Bone marrow (tissue), 2 donors: ENCODE measurements around the gene MEI1.
"Not testable (repeated sequence)": the region's sequence is repeated elsewhere in the genome, so short reads cannot be mapped to it uniquely, and the experiment has no call there.

Experiments used
- DNase-seq, 2 donors: peaks; one replicate each; lab custom pipeline; 2025; lab: John Stamatoyannopoulos, UW

MEI1 gene, protein sequence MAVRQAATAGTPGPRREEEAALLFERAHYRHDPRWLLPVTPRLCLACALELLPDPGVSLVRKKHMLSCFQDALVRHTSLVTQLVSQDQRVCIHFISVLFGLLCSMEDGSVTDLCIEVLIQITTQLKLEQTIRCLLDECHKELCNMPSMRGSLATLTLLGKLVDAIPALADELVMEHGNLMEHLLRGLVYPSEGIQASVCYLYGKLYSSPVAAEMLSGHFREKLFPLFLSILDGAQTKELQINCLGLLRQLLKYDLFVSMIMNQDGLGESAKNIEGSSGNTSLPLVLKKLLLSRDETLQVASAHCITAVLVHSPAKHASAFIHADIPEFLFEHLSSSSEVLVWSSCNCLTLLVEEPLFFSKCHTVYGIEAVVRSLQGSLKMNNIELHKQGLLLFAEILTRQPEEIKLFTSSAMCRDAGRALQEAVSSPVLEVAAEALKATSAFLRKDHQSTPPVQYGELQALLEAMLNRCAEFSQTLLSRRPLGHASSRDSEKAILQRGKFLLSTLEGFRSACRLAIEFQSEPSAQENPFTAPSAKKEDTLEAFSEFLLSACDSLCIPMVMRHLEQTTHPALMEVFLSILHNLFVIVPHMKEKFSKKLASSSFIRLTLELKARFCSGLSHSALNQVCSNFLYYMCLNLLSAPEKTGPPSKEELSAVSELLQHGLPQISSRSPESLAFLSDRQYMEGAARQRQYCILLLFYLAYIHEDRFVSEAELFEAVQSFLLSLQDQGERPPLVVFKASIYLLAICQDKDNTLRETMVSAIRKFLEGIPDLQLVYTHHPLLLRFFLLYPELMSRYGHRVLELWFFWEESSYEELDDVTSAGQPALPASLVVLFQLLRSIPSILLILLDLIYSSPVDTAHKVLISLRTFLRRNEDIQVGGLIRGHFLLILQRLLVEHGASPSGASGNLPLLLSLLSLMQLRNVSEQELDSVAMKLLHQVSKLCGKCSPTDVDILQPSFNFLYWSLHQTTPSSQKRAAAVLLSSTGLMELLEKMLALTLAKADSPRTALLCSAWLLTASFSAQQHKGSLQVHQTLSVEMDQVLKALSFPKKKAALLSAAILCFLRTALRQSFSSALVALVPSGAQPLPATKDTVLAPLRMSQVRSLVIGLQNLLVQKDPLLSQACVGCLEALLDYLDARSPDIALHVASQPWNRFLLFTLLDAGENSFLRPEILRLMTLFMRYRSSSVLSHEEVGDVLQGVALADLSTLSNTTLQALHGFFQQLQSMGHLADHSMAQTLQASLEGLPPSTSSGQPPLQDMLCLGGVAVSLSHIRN

DNA sequence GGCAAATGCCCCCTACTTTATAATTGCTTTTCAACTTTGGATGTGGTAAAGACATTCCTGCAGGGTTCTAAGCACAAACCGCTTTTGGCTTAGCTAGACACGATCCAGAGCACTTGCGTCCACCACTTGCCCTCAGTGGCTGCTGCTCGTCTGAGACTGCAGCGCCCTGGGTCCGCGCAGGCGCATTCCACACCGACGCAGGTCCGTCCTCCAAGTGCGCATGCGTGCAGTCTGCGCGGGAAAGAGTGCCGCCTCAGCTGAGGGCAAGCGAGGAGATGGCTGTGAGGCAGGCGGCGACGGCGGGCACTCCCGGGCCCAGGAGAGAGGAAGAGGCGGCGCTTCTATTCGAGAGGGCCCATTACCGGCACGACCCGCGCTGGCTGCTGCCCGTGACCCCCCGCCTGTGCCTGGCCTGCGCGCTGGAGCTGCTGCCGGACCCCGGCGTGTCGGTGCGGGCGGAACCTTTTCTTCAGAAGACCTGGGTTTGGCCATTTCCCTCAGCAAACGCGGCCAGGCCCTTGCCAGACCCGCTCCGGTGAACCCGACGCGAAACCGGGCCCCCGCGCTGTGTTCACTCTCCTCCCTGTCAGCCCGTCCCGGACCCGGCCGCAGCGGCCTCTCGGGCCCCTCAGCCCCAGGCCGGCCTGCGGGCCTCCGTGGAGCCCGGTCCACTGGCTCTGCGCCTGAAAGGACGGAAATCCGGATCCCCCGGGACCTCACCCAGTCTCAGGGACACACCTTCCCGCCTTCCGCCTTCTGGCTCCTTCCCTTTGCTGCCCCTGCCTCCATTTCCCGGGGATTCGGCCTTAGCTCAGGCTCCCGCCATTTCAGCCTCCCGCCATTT is at the start of gene MEI1:
Gene MEI1 (plus strand): TSS at position 240 of the 844 bp plus-strand sequence. CDS start 36 bp downstream, at position 276.
- peak in 1 of 2 donors; percentile 18 for DNase-seq

DNA sequence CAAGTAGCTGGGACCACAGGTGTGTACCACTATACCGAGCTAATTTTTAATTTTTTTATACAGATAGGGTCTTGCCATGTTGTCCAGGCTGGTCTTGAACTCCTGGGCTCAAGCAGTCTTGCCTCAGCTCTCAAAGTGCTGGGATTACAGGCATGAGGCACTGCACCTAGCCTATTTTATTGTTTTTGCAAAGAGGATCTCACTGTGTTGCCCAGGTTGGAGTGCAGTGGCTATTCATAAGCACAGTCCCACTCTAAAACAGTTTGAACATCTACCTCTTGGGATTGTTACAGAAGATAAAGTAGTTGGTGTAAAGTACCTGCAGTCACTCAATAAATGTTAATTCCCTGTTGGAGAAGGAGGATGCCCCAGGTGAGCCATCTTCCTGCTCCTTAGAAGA is 49.1 kb upstream of the MEI1 start:
- DNase-seq, result no peak

DNA sequence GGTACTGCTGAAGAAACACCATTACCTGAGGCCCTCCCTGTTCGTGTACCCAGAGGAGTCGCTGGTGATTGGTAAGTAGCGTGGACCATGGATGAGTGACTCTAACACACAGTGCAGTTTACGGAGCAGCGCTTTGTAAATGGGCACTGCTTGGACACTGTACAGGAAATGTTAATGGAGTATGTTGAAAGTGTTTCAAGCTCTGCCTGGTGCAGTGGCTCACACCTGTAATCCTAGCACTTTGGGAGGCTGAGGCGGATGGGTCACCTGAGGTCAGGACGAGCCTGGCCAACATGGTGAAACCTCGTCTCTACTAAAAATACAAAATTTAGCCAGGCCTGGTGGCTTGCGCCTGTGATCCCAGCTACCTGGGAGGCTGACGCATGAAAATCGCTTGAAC is 48.5 kb upstream of the MEI1 start:
- no peak for DNase-seq

DNA sequence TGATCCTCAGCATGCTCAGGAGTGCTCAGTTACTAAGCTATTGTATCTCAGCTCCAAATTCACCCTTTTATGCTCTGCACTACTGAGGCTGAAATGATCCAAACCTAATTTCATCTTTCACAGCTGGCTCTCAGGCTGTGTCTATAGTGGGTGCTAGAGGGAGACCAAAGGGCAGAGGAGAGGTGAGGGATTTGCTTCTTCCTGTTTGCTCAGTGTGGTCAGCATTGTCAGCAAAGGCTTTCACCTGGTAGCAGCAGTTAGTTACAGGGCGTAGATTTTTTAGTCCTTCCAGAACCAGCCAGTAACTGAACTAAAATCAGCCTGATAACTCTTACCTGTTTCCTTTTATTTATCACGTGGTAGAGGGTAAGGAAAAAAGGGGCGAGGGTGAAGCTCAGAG is 45.0 kb upstream of the MEI1 start:
- DNase-seq, result no peak

DNA sequence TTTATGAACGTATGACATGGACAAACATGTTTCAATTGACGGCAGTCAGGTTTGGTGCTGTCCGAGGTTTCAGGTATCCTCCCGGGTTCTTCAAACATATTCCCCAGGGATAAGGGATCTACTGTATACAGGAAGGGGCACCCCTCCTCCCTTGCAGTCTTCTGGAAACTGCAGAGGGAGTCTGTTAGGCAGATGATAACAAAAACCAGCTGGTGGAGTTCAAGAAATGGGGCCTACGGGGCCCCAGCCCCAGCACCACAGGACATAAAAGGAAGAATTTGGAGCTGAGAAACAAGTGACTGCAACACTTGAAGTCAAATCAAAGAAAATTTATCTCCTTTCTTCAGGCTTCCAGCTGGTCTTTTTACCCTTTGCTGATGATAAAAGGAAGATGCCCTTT is 42.7 kb upstream of the MEI1 start:
- no peak for DNase-seq

DNA sequence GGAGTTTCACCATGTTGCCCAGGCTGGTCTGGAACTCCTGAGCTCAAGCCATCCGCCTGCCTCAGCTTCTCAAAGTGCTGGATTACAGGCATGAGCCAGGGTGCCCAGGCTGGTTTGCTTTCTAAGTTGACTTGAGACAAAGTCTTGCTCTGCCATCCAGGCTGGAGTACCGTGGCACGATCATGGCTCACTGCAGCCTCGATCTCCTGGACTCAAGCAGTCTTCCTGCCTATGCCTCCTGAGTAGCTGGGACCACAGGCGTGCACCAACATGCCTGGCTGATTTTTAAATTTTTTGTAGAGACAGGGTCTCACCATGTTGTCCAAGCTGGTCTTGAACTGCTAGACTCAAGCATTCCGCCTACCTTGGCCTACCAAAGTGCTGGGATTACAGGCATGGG is 41.6 kb upstream of the MEI1 start:
- no peak for DNase-seq

DNA sequence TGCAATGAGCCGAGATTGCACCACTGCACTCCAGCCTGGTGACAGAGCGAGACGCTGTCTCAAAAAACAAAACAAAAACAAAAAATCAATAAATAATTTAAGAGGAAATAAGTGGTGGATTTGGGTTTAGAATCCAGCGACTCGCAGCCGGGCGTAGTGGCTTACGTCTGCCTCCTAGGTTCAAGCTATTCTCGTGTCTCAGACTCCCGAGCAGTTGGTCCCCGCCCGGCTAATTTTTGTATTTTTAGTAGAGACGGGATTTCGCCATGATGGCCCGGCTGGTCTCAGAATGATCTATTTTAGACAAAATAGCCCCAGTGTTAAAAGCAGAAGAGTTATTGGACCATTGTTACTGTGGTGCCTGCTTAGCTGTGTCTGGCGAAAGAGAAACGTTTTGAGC is 40.4 kb upstream of the MEI1 start:
- no peak for DNase-seq

DNA sequence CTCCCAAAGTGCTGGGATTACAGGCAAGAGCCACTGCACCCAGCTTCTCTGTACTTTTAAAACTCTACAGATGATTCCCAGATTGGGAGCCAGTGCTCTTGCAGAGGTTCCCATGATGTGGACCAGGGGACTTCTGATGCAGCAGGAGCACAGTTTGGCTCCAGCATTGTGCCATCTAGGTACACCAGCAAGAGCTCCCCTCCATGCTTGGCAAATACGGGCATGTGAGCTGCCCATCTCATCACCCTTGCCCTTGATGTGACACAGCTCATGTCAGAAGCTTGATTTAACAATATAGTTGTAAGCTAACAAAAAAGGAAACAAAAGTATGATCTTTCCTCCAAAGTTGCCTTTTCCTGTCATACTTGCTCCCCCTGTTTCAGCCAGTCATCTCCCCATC is 39.4 kb upstream of the MEI1 start:
- DNase-seq, result no peak

DNA sequence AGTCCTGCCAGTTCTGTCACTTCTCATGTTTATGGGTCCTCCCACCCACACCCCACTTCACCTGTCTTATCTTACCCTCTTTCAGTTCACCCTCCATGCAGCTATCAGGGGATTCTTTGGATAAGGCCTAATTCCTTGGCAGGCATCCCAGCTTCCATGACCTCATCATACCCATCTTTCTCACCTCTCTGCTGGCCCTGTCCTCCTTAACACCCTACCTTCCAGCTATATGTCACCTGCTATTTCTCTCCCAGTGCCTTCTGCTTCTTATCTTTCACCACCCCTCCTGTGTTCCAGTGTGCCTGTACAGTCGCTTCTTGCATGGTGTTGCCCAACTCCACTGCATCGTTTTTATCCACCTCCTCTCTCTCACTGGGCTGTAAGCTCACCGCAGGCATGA is 38.9 kb upstream of the MEI1 start:
- DNase-seq, result no peak

DNA sequence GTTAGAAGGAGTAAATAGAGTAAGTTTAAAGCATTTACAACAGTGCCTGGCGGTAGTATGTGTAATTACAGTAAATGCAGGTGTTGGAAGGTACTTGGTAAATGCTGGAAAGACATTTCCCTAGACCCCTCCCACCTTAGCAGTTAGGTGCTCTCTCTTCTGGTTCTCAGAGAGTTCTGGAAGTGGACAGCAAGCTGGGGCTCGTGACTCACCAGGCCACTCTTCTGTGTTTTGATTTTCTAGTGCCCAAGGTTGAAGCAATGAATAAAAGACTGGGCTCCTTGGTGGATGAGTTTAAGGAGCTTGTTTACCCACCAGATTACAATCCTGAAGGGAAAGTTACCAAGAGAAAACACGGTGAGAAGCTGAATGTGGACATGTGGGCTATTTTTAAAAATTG is 38.2 kb upstream of the MEI1 start:
- DNase-seq, result no peak

DNA sequence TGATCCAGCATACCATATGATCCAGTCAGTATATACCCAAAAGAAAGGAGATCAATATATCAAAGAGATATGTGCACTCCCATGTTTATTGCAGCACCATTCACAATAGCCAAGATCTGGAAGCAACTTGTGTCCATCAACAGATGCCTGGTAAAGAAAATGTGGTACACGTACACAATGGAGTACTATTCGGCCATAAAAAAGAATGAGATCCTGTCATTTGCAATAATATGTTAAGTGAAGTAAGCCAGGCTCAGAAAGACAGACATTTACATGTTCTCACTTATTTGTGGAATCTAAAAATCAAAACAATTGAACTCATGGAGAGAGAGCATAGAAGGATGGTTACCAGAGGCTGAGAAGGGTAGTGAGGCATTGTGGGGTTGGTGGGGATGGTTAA is 37.6 kb upstream of the MEI1 start:
- DNase-seq, result no peak

DNA sequence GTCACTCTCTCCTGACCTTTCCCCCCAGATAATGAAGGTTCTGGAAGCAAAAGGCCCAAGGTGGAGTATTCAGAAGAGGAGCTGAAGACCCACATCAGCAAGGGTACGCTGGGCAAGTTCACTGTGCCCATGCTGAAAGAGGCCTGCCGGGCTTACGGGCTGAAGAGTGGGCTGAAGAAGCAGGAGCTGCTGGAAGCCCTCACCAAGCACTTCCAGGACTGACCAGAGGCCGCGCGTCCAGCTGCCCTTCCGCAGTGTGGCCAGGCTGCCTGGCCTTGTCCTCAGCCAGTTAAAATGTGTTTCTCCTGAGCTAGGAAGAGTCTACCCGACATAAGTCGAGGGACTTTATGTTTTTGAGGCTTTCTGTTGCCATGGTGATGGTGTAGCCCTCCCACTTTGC is 35.7 kb upstream of the MEI1 start:
- not testable (repeated sequence) for DNase-seq

DNA sequence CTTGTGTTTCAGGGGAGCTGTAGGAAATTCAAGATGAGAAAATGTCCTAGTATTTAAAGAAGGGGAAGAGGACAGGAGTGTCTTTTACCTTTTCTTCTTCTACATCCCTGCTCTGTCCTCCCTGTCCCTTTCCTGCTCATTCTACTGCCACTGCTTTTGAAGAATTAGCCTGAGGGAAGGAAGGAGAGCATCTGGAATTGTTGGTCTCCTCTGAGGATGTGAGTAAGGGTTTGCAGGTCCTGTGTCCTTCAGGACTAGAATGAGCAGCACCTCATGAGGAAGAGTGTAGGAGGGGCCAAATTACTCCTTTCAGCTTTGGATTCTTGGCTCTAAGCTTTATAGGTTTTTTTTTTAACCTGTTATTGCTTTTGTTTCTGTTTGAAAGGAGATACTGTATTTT is 34.8 kb upstream of the MEI1 start:
- no peak for DNase-seq

DNA sequence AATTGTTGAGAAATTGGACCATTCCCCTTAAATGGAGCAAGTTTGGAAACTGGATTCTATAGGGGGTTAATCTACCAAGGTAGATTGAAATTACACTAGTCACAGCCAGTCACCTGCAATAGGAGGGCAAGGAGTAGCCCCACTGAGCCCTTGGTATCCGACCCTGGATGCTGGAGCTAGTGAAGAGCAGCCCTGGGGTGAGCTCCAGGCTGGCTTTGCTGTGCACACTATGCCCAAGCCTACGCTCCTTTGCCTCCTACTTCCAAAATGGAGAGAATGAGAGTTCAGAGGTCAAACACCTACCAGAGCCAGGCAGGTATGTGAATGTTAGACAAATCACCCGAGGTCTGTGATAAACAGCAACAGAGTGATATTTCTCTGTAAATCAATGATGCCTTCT is 34.4 kb upstream of the MEI1 start:
- no peak for DNase-seq

DNA sequence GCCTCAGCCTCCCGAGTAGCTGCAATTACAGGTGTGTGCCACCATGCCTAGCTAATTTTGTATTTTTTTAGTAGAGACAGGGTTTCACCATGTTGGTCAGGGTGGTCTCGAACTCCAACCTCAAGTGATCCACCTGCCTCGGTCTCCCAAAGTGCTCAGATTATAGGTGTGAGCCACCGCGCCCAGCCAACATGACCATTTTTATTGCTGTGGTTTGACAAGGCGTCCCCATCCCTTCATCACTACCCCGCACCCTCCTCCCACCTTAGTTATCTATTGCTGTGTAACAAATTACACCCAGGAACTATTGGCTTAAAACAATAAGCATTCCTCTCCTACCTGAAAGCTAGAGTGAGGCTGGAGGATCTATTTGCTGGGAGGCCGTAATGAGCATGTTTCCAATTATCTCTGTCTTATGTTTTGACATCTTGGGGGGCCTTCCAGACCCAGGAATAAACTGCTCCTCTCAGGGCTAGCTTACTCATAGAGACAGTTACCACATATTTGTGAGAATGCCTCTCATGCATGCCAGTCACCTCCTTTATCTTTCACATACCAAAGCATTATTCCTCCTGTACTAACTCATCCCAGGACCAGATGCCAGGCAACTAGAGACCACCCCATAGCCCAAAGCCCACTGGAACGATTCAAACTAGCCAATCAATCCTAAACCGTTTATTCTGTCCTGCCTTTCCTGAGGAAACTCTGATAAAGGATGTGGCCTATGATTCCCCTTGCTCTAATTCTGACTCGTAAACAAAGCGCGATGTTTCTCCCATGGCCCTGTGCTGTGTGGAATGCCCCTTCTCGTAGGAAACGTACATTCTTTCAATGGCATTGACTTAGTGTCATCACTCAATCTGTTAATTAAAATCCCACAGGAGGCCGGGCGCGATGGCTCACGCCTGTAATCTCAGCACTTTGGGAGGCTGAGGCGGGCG is 30.1 kb upstream of the MEI1 start:
- DNase-seq, result no peak

DNA sequence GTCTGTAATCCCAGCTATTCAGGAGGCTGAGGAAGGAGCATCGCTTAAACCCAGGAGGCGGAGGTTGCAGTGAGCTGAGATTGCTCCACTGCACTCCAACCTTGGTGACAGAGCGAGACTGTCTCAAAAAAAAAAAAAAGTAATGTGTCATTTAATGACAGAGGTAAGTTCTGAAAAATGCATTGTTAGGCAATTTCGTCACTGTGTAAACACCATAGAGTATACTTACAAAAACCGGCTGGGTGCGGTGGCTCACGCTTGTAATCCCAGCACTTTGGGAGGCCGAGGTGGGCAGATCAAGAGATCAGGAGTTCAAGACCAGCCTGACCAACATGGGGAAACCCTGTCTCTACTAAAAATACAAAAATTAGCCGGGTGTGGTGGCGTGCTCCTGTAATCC is 27.2 kb upstream of the MEI1 start:
- DNase-seq, result not testable (repeated sequence)

DNA sequence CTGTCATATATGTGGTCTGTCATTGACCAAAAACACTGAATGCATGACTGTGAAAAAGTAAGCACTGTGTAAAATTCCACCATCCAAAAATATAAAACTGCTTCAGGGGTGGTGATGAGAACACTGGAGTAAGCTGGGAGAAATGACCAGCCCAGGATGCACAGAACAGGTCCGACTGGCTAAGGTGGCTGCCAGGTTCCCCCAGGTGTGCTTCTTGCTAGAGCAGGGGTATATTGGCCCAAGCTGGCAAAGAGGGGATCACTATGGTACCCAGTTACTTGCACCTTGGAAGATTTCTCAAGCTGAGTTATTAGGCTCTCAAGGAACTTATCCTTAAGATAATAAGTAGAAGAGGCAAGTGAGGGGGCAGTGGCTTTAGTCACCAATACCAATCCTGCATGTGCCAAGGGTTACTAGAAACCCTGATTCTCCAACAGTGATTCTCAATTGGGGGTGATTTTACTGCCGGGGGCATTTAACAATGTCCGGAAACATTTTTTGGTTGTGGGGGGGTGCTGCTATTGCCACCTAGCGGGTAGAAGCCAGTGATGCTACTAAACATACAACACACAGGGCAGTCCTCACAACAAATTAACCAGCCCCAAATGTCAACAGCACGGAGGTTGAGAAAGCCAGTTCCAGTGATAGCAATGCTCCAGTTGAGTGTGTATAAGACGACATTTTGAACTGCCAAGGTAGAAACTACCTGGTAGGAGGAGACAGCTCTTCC is 26.4 kb upstream of the MEI1 start:
- DNase-seq, result no peak

DNA sequence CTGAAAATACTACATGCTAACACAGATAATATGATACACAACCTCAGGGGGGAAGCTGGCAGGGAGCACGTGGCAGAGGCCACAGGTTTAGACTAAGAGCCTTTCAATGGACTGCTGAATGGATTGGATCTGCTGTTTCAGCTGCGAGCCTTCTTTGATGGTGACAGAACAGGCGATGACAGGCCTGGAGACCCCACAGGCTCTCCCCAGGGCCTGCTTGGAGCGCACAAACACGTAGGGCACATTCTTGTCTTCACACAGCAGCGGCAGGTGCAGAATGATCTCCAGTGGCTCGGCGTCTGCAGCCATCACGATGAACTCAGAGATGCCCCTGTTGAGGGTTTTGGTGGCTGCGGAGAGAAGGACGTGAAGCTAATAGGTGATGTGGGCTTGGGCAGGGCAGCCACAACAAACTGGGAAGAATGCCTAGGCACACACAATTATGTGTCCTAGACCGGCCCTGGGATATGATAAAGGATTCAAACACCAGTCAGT is 24.4 kb upstream of the MEI1 start:
- DNase-seq, result no peak

DNA sequence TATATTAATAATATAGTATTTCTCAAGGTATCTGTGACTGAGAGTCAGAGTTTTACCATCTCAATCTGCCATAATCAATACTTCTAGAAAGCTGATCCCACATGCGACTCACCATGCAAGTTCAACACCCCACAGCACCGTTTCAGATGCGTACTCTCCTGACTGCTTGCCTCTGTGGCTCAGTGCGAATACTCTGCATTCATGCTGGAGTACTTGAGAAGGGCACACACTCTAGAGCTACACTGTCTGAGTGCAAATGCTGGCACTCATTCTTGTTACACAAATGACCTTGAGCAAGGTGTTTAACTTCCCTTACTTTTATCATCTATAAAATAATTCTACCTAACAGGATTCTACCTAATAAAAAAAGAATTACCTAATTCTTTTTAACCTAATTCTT is 23.2 kb upstream of the MEI1 start:
- no peak for DNase-seq

DNA sequence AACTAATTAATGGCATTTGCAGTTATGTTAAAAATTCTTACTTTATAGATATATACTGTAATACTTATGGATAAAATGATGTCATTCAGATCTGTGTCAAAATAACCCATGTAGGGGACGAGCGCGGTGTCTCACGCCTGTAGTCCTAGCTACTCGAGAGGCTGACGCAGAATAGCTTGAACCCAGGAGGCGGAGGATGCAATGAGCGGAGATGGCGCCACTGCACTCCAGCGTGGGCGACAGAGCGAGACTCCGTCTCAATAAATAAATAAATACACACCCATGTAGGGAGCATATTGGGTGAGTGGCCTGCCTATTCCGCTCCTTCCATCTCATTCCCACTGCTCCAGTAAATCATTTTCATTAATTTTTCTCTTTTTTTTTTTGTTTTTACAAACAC is 17.7 kb upstream of the MEI1 start:
- DNase-seq, result no peak
